Activated T-helper 1 cell treated with Interleukin-2 at 50 U/mL for 16 hours (primary cell): ENCODE results near the gene AP2B1.
"Not testable (repeated sequence)": the region's sequence is repeated elsewhere in the genome, so short reads cannot be mapped to it uniquely, and the experiment has no call there.

Experiments
- DNase-seq: peaks from one replicate; pipeline ENCODE4 v3.0.0-alpha.2; 2020; ENCODE audit warnings: low read depth

Gene AP2B1

GRCh38 chr17:35748979-35749378 lies 161.9 kb downstream of the AP2B1 start:
- no peak for DNase-seq

DNA sequence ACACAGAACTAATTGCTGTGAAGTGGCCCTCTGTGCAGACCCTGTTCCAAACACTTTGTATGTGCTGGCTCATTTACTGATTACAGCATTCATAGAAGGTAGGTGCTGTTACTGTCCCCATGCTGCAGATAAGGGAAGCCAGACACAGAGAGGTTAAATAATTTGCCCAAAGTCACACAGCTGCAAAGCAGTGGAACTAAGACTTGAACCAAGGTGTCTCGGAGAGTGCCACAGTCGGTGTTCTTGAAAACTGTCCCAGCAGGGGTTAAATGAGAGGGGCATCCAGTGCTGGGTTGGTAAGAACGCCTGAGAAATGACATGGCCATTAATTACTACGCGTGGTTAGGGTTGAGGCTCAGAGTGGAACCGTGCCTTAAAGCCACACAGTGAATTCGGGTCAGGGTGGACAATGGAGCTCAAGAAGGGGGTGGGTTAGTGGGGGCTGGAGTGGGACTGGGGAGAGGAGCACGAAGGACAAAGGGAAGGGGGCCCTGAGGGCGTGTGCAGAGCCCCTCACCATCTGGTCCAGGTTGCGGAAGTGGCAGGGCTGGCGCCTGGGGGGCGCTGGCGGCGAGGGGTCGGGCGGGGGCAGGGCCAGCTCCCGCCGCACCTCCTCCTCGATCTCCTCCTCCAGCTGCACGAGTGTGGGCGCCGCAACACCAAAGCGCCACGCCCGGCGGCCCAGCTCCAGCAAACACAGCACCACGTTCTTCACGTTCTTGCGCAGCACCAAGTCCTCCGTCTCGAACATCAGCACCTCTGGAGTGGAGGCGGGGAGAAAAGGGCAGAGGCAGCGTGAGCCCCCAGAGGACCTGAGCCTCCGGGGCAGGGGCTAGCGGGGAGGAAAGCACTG lies 162.7 kb downstream of the AP2B1 start:
- DNase-seq = no peak

- DNase-seq = no peak
Measured at GRCh38 chr17:35750526-35751395, 163.6 kb downstream of the AP2B1 start.

- DNase-seq = not testable (repeated sequence)
Measured at GRCh38 chr17:35751541-35751940, 164.4 kb downstream of the AP2B1 start.

DNA sequence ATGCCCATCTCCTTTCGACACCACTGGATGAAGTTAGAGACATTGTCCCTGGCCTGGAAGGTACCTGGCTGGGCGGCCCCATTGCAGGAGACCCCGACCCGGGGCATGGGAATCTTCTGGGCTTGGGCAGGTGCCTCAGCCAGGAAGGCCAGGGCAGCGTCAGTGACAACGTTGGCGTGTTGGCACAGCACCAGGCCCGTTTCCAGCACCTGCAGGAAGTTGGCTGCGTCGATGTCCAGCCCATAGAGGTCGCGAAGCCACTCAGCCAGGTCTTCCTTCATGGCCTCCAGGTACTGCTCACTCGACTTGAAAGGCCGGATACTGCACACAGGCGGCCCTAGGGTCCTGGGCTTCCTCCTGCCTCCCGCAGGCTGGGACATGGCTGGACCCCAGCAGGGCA lies 165.3 kb downstream of the AP2B1 start:
- DNase-seq = no peak

DNA sequence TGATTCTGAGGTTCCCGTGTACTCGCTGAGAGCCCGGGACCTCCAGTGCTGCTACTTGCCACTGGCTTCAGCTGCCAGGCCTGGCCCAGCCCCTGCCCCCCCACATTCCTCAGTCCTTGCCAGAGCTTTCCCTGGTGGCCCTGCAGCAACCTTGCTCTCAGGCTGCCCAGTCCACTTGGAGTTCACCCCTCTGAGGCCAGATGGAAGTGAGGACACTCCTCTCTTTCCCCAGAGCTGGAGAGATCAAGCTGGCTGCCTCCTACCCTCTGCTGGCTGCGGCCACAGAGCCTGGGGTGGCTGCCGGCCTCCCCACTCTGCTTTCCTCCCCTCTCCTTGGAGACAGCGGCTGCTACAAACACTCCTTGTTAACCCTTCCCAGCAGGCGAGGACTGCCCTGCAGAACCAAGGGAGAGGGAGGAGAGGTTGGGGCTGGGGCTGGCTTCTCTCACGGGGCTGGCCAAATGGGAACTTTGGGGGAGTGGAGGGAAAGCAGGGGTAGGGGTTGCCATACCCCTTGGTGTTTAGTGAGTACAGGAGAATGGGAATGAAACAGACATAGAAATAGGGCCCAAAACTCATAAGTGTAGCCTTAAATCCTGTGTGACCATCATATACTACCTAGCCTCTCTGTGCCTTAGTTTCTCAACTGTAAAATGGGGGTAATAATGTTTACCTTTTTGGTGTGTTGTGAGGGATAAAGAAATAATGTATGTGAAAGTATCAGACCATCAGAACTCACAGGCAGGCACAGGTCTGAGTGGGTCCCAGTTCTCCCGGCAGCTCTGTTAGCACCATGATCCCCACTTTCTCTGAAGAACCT lies 166.0 kb downstream of the AP2B1 start, which contains the start of gene GAS2L2:
Gene GAS2L2 (minus strand): TSS at position 295 of the 820 bp plus-strand sequence. CDS start 389 bp downstream, outside the sequence.
- no peak for DNase-seq

DNA sequence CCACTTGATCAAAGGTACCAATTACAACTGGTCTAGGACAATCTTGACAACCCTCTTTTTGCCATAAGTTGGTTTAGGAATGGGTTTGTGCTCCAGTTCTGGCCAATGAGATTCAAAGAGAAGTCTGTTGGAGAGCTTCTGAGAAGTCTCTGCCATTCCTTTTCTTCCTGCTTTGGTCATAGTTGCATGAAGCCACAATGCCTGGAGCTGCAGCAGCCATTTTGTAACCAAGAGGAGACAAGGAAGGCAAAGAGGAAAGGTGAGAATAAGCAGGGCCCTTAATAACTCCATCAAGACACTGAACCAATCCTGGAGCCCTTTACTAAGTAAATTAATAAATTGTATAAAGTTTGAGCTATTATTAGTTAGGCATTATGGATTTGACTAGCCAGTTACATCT lies 170.1 kb downstream of the AP2B1 start:
- no peak for DNase-seq

- DNase-seq = no peak
Measured at GRCh38 chr17:35760587-35760986, 173.5 kb downstream of the AP2B1 start, which contains the start of gene C17orf50. C17orf50 (plus strand) TSS chr17:35760887; CDS start chr17:35760942, 55 bp downstream.

DNA sequence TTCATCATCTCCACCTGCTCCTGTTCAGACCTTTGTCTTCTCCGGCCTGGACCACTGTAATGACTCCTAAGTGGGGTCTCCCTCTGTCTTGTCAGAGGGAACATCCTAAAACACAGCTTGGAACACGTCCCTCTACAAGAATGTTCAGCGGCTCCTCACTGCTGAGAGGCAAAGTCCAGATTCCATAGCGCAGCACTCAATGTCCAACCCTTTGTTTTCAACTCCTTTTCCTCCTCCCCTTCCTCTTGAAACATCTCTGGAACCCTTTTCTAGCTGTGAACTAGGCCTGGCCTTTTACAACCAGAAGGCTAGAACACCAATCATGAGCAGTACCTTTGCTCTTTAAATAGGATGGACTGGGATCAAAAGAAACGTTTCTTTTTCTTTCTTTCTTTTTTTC lies 174.5 kb downstream of the AP2B1 start:
- no peak for DNase-seq

DNA sequence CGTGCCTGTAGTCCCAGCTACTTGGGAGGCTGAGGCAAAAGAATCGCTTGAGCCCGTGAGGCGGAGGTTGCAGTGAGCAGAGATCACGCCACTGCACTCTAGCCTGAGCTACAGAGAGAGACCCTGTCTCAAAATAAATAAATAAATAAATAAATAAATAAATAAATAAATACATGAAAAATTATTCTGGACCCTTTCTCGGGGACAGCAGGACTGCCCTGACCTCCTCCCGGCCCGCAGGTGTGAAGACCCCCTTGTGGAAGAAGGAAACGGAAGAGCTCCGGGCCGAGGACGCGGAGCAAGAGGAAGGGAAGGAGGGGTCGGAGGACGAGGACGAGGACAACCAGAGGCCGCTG lies 176.6 kb downstream of the AP2B1 start:
- no peak for DNase-seq

DNA sequence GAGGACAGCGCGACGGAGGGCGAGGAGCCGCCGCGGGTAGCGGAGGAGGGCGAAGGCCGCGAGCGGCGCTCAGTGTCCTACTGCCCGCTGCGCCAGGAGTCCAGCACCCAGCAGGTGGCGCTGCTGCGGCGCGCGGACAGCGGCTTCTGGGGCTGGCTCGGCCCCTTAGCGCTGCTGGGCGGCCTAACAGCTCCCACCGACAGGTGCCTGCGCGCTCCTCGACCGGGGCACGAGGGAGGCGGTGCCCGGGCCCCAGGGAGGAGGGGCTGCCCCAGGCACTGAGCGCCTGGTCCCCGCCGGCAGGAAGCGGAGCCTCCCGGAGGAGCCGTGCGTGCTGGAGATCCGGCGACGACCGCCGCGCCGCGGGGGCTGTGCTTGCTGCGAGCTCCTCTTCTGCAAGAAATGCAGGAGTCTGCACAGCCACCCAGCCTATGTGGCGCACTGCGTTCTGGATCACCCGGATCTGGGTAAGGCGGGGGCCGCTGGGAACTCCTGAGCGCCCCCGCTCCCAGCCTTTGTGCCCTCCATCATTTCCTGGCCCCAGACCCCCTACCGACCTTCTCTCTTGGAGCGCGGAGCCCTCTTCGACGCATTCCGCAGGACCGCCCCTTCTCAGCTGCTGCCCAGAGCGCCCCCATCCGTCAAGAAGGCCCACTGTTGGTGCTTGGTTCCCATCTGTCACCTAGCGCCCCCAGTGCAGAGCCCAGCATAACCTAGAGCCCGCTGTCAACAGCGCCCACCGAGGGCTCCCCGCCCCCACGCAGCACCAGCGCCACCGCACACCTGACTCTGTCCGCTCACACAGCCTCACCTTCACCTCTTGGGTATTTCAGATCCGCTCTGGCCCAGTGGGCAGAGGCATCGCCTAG lies 177.2 kb downstream of the AP2B1 start:
- peak; percentile 78 for DNase-seq

DNA sequence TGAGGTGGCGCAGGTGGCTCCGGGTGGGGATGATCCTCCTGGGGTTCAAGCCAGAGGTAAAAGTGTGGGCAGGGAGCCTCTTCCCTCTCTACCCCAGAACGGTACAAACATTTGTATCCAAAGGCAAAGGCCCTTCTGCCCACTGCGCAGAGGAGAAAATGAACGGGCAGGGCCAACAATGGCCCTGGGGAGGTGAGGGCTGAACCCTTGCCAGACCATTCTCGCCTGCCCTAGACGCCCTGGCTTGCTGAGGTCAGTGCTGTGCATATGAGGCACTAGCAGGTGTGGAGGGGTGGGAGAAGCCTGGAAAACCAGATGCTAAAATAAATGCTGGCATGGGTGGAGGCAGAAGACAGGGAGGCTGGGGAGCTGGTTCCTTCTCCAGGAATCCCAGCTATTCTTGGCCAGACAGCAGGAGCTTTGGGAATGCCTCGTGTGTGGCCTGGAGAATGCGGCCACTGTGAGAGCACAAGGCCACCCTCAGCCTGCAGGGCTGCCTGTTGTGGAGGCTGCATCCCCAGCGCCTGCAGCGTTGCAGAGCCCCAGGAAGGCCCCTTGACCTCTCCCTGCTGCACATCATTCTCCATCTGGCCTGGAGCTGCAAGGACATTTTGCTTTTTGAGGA lies 178.1 kb downstream of the AP2B1 start:
- DNase-seq = no peak

- no peak for DNase-seq
Measured at GRCh38 chr17:35765756-35766488, 178.8 kb downstream of the AP2B1 start.

DNA sequence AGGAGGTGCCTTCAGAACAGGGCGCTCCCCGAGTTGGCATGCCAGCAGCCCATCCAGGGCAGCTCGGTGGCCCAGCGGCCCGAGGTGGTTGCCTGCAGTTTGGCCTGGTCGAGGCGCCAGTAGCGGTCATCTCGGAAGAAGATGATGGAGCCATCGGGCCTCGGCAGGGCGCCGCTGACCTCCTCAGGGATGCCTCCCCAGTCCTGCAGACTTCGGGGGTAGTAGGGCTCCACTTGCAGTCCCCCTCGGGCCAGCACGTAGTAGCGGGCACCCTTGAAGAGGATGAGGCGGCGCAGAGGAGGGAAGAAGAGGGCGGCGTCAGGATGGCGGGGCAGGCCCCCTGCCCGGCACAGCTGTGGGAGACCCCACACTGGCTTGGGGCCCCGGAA lies 179.4 kb downstream of the AP2B1 start:
- DNase-seq = no peak

DNA sequence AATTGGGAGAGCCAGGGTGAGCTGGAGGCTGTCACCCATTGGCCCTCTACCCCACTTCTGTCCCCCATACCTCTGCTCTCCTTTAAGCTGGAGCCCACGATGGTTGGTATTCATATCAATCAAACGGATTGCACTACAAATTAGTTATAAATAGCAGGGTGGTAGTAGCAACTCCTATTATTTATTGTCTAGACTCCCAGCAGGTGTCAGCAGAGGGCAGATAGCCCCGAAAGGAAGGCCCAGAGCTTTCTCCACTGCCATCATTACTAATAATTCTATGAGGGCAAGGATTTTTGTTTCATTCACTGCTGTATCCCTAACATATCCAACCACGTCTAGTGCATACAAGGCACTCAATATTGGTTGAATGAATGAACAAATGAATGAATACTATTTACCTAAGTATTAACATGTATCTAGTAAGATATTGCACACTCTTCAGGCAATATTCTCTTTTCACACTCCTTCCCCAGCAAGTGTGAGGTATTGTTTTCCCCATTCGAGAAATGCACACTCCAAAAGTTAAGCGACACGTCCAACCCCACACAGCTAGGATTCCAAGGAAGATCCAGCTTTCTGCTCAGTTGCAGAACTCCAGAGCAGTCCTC lies 179.9 kb downstream of the AP2B1 start:
- DNase-seq = no peak

DNA sequence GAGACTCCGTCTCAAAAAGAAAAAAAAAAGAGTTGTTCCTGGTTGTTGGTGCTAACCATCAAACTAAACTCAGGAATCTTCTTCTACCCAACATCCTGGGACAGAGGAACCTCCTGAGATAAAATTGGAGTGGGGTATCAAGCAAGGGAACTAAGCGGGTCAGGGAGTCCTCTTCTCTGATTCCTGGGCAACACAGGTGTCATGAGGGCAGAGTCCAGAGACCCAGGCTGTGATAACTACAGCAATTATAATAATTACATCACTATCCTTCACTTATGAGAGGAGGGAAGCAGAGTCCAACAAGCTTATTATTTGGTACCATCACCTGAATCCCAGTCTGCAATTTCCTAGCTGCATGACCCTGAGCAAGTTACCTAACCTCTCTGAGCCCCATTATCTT lies 181.7 kb downstream of the AP2B1 start:
- DNase-seq = no peak

DNA sequence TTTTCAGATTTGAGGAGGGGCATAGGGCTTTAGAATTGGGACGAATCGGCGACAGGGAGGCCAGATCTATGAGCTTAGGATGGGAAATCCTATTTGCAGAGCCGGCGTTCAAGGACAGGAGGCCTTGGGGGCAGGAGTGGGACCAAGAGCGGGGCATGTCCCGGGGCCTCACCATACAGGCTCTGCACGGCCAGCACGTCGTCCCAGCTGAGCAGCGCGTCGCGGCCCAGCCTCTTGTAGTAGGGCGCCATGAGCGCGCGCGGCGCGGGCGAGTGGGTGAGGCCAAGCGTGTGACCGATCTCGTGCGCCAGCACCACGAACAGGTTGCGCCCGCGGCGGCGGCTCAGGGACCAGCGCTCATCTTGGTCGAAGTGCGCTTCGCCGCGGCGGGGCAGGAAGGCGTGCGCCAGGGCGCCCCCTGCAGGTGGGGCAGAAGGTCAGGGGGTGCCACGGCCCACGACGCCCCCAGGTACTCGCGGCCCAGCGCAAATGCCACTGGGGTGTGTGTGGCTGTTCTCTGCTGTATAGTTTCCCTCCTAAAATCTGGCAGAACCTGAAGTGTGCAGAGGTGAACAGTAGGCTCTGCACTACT lies 182.9 kb downstream of the AP2B1 start:
- no peak for DNase-seq

- no peak for DNase-seq
Measured at GRCh38 chr17:35773129-35773528, 186.0 kb downstream of the AP2B1 start.
